SK-N-SH treated with all-trans-retinoic acid at 6 μM for 48 hours (cell line): ENCODE data around the gene ATAD3B.

Source experiments
- CSDC2 ChIP-seq: fragments of 250-450 bp; sonication (Bioruptor Pico); IDR thresholded peaks from 2 replicates; pipeline ENCODE4 v1.5.0; 2020; ENCODE audit warnings: mild to moderate bottlenecking, moderate library complexity
- CSRNP3 ChIP-seq: fragments of 250-450 bp; sonication (Bioruptor Pico); IDR thresholded peaks from 2 replicates; pipeline ENCODE4 v1.5.1; 2021; ENCODE audit warnings: mild to moderate bottlenecking, moderate library complexity
- ESRRG ChIP-seq: fragments of 250-450 bp; sonication (Bioruptor Pico); IDR thresholded peaks from 2 replicates; pipeline ENCODE4 v1.6.1; 2021; ENCODE audit warnings: mild to moderate bottlenecking
- GLIS3 ChIP-seq: fragments of 250-450 bp; sonication (Bioruptor Pico); IDR thresholded peaks from 2 replicates; pipeline ENCODE4 v1.5.0; 2020; ENCODE audit warnings: mild to moderate bottlenecking, moderate library complexity
- PPARA ChIP-seq: fragments of 250-450 bp; sonication (Bioruptor Pico); IDR thresholded peaks from 2 replicates; pipeline ENCODE4 v1.5.0; 2020; ENCODE audit warnings: mild to moderate bottlenecking, borderline replicate concordance
- SNAI2 ChIP-seq: fragments of 250-450 bp; sonication (Bioruptor Pico); IDR thresholded peaks from 2 replicates; pipeline ENCODE4 v1.5.0; 2020; ENCODE audit warnings: mild to moderate bottlenecking, moderate library complexity
- TCF4 ChIP-seq: fragments of 250-450 bp; sonication (Bioruptor Pico); IDR thresholded peaks from 2 replicates; pipeline ENCODE4 v1.8.0; 2021; ENCODE audit warnings: mild to moderate bottlenecking, moderate library complexity, borderline replicate concordance
- ZC3H10 ChIP-seq: fragments of 250-450 bp; sonication (Bioruptor Pico); IDR thresholded peaks from 2 replicates; pipeline ENCODE4 v1.5.1; 2021; ENCODE audit warnings: mild to moderate bottlenecking, moderate library complexity
- ZNF70 ChIP-seq: fragments of 450-650 bp; formaldehyde crosslinking; IDR thresholded peaks from 2 replicates; pipeline ENCODE4 v1.5.0; 2020; ENCODE audit warnings: mild to moderate bottlenecking, moderate library complexity
- ZNF8 ChIP-seq: fragments of 450-650 bp; formaldehyde crosslinking; IDR thresholded peaks from 2 replicates; pipeline ENCODE4 v1.5.0; 2020; ENCODE audit warnings: mild to moderate bottlenecking, moderate library complexity
- TF ChIP-seq, protein P1 (sequence below): fragments of 250-450 bp; sonication (Bioruptor Pico); IDR thresholded peaks from 2 replicates; pipeline ENCODE4 v1.8.0; 2020; ENCODE audit warnings: mild to moderate bottlenecking, moderate library complexity, borderline replicate concordance

DNA sequence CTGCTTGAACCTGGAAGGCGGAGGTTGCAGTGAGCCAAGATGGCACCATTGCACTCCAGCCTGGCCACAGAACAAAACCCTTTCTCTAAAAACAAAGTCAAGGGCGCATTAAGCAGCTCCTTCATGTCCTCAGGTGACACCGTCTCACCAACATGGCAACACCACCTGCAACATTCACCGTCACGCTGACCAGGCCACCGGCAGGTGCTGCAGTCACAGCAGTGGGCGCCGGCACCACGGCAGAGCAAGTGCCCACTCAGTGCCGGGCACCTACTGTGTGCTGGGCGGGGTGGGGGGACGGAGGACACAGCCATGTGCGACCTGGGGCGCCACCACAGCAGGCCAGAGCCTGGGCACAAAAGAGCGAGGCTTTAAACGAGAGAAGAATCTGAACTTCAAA is 12.1 kb downstream of the ATAD3B start:
- TF ChIP-seq, protein P1, sequence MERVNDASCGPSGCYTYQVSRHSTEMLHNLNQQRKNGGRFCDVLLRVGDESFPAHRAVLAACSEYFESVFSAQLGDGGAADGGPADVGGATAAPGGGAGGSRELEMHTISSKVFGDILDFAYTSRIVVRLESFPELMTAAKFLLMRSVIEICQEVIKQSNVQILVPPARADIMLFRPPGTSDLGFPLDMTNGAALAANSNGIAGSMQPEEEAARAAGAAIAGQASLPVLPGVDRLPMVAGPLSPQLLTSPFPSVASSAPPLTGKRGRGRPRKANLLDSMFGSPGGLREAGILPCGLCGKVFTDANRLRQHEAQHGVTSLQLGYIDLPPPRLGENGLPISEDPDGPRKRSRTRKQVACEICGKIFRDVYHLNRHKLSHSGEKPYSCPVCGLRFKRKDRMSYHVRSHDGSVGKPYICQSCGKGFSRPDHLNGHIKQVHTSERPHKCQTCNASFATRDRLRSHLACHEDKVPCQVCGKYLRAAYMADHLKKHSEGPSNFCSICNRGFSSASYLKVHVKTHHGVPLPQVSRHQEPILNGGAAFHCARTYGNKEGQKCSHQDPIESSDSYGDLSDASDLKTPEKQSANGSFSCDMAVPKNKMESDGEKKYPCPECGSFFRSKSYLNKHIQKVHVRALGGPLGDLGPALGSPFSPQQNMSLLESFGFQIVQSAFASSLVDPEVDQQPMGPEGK (CRISPR knock-in tag): no peak
- TF ChIP-seq CSRNP3: no peak
- TF ChIP-seq SNAI2 (CRISPR knock-in tag): no peak
- TF ChIP-seq GLIS3 (CRISPR knock-in tag): no peak
- TF ChIP-seq CSDC2 (CRISPR knock-in tag): no peak
- no peak for TF ChIP-seq ZNF70
- no peak for TF ChIP-seq ESRRG (CRISPR knock-in tag)
- no peak for TF ChIP-seq PPARA (CRISPR knock-in tag)
- TF ChIP-seq ZC3H10 (CRISPR knock-in tag): no peak
- TF ChIP-seq ZNF8: no peak
- TF ChIP-seq TCF4 (CRISPR knock-in tag): no peak
